ENCODE results near the gene STUM.

DNA sequence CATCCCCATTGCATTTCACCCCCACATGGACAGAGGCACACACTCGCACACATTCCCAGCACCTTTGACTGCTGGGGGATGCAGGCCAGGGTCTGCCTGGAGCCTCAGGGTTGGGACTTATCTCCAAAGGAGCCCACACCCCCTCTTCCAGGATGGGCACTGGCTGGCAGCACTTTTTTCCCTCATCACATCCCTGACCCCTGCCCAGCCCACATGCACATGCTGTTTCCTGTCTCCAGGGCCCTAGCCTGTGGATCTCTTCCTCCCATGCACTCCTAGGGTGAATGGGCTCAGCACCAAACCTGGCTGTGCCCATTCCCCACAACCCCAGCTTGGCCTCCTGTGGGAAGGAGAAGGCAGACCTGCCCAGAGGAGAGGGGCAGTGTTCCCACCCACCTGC lies 59.3 kb downstream of the STUM start:
- TF ChIP-seq, protein P1, sequence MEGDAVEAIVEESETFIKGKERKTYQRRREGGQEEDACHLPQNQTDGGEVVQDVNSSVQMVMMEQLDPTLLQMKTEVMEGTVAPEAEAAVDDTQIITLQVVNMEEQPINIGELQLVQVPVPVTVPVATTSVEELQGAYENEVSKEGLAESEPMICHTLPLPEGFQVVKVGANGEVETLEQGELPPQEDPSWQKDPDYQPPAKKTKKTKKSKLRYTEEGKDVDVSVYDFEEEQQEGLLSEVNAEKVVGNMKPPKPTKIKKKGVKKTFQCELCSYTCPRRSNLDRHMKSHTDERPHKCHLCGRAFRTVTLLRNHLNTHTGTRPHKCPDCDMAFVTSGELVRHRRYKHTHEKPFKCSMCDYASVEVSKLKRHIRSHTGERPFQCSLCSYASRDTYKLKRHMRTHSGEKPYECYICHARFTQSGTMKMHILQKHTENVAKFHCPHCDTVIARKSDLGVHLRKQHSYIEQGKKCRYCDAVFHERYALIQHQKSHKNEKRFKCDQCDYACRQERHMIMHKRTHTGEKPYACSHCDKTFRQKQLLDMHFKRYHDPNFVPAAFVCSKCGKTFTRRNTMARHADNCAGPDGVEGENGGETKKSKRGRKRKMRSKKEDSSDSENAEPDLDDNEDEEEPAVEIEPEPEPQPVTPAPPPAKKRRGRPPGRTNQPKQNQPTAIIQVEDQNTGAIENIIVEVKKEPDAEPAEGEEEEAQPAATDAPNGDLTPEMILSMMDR (conservative IDR thresholded peaks at IDR 0.05 in 1 of 2, IDR thresholded peaks at IDR 0.05 in 1 of 2; ENCODE audit: low read depth in 1 of 2, low read length in 2 of 2): no peak
- no peak for TF ChIP-seq EZH2 (IDR thresholded peaks at IDR 0.05; ENCODE audit: low read length, missing control alignments)

Measured in fibroblast of lung (primary cell).